Measurements from ENCODE around the gene UBE4B.
"Not testable (repeated sequence)": the region's sequence is repeated elsewhere in the genome, so short reads cannot be mapped to it uniquely, and the experiment has no call there.

The UBE4B gene

GRCh38 chr1:10032590-10033358 lies at the start of gene UBE4B:
TSS of gene UBE4B (plus strand) at chr1:10032958. CDS start at chr1:10033671, 713 bp downstream.
- no peaks in the 10 kb centered on the region for H3K9me3 ChIP-seq (ENCODE audit: control insufficient read depth, low read length)
- H3K4me3 ChIP-seq (ENCODE audit: low read length): peak within 1 kb of the TSS; percentile 97
- H3K36me3 ChIP-seq (ENCODE audit: control insufficient read depth, insufficient read depth, low read length, severe bottlenecking): no peaks in the 10 kb centered on the region
- peaks cover 13% of the 10 kb centered on the region for H3K4me1 ChIP-seq (ENCODE audit: control insufficient read depth, insufficient read depth, low read length)
- H3K27me3 ChIP-seq (replicated peaks; ENCODE audit: control insufficient read depth, insufficient read depth, low read length): no peaks in the 10 kb centered on the region
- peak within 1 kb of the TSS; percentile 98 for H3K9ac ChIP-seq (ENCODE audit: low read length)
- DNase-seq (ENCODE audit: low read depth): peak; percentile 99

- H3K9me3 ChIP-seq (ENCODE audit: control insufficient read depth, low read length): no peaks in the 10 kb centered on the region
Observed at GRCh38 chr1:9984253-9984652, 48.5 kb upstream of the UBE4B start.

GRCh38 chr1:9985001-9985400 lies 47.8 kb upstream of the UBE4B start:
- no peaks in the 10 kb centered on the region for H3K4me1 ChIP-seq (ENCODE audit: control insufficient read depth, insufficient read depth, low read length)
- no peaks in the 10 kb centered on the region for H3K27me3 ChIP-seq (replicated peaks; ENCODE audit: control insufficient read depth, insufficient read depth, low read length)
- peak; percentile 47 for DNase-seq (ENCODE audit: low read depth)
- H3K4me3 ChIP-seq (ENCODE audit: low read length): no peak overlapping the region
- H3K9me3 ChIP-seq (ENCODE audit: control insufficient read depth, low read length): no peaks in the 10 kb centered on the region
- H3K36me3 ChIP-seq (ENCODE audit: control insufficient read depth, insufficient read depth, low read length, severe bottlenecking): peaks cover 28% of the 10 kb centered on the region
- H3K9ac ChIP-seq (ENCODE audit: low read length): no peak overlapping the region

More at GRCh38 chr1:9984253-9984652, 48.5 kb upstream of the UBE4B start:
- no peak overlapping the region for H3K9ac ChIP-seq (ENCODE audit: low read length)
- peaks cover 28% of the 10 kb centered on the region for H3K36me3 ChIP-seq (ENCODE audit: control insufficient read depth, insufficient read depth, low read length, severe bottlenecking)
- H3K27me3 ChIP-seq (replicated peaks; ENCODE audit: control insufficient read depth, insufficient read depth, low read length): no peaks in the 10 kb centered on the region
- DNase-seq (ENCODE audit: low read depth): no peak
- H3K4me1 ChIP-seq (ENCODE audit: control insufficient read depth, insufficient read depth, low read length): no peaks in the 10 kb centered on the region
- no peak overlapping the region for H3K4me3 ChIP-seq (ENCODE audit: low read length)

DNA sequence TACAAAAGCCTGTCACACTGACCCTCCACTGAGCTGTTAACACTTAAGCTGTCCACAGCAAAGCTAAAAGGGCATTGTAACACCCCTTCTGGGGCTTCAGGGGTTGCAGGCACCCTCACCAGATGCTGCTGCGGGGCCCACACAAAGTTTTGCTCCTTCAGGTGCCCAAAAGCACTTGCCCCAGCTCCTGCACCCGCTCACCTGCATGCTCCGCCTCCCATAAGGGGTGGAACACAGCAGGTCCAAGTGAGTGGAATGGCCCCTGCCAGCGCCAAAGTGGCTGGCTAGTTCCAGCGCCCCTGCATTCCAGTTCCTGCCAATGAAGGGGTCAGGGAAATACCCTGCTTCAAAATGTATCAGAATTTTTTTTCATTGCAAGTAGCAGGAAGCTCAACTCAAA lies 43.0 kb upstream of the UBE4B start:
- H3K9me3 ChIP-seq (ENCODE audit: control insufficient read depth, low read length): no peaks in the 10 kb centered on the region
- no peak overlapping the region for H3K4me3 ChIP-seq (ENCODE audit: low read length)
- H3K9ac ChIP-seq (ENCODE audit: low read length): no peak overlapping the region
- H3K4me1 ChIP-seq (ENCODE audit: control insufficient read depth, insufficient read depth, low read length): peaks cover 14% of the 10 kb centered on the region
- no peak for DNase-seq (ENCODE audit: low read depth)
- no peaks in the 10 kb centered on the region for H3K36me3 ChIP-seq (ENCODE audit: control insufficient read depth, insufficient read depth, low read length, severe bottlenecking)
- no peaks in the 10 kb centered on the region for H3K27me3 ChIP-seq (replicated peaks; ENCODE audit: control insufficient read depth, insufficient read depth, low read length)

DNA sequence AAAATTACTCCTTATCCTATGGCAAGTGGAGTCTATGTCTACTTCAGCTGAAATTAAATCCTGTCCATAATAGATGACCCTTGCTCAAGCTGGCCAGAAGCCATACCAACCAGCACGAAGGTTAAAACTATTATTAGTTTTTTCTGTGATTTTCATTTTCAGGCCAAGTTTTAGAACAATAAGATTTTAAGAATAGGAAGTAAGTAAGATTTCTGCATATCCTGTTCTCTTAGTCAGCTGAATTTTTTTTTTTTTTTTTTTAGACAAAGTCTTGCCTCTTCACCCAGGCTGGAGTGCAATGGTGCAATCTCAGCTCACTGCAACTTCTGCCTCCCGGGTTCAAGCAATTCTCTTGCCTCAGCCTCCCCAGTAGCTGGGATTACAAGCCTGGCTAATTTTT lies 41.8 kb upstream of the UBE4B start:
- H3K4me1 ChIP-seq (ENCODE audit: control insufficient read depth, insufficient read depth, low read length): peaks cover 14% of the 10 kb centered on the region
- DNase-seq (ENCODE audit: low read depth): no peak
- H3K9me3 ChIP-seq (ENCODE audit: control insufficient read depth, low read length): no peaks in the 10 kb centered on the region
- H3K9ac ChIP-seq (ENCODE audit: low read length): no peak overlapping the region
- no peak overlapping the region for H3K4me3 ChIP-seq (ENCODE audit: low read length)
- H3K36me3 ChIP-seq (ENCODE audit: control insufficient read depth, insufficient read depth, low read length, severe bottlenecking): no peaks in the 10 kb centered on the region
- no peaks in the 10 kb centered on the region for H3K27me3 ChIP-seq (replicated peaks; ENCODE audit: control insufficient read depth, insufficient read depth, low read length)

GRCh38 chr1:9992910-9993309 lies 39.8 kb upstream of the UBE4B start:
- Histone ChIP-seq H3K9me3 (ENCODE audit: control insufficient read depth, low read length) (no peaks in the 10 kb centered on the region), H3K36me3 (ENCODE audit: control insufficient read depth, insufficient read depth, low read length, severe bottlenecking) (no peaks in the 10 kb centered on the region), H3K27me3 (replicated peaks; ENCODE audit: control insufficient read depth, insufficient read depth, low read length) (peaks cover 9% of the 10 kb centered on the region), H3K4me1 (ENCODE audit: control insufficient read depth, insufficient read depth, low read length) (peaks cover 14% of the 10 kb centered on the region), H3K4me3 (ENCODE audit: low read length) (no peak overlapping the region), H3K9ac (ENCODE audit: low read length) (no peak overlapping the region)
- DNase-seq (ENCODE audit: low read depth): no peak

DNA sequence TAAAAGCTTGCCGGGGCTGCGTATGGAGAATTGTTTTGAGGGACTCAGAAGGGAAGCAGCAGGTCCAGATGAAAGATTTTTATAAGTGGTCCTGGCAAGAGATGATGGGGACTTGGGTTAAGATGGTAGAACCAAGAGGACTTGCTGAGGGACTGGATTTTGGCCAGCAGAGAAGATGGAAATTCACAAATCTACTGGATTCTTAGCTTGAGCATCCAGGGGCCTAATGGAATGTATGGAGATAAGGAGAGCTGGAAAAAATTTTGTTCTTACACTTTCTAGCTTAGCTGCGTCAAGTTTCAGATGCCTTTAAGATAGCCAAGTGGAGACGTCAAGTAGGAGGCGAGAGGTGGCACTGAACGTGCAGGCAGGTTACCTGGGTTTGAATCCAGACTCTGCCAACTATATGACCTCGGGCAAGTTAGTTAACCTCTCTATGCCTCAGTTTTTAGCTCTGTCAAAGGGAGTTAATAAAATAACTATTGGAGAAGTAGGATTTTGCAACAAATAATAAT lies 39.1 kb upstream of the UBE4B start:
- H3K9me3 ChIP-seq (ENCODE audit: control insufficient read depth, low read length): peaks cover 1% of the 10 kb centered on the region
- H3K4me1 ChIP-seq (ENCODE audit: control insufficient read depth, insufficient read depth, low read length): peaks cover 14% of the 10 kb centered on the region
- no peak overlapping the region for H3K4me3 ChIP-seq (ENCODE audit: low read length)
- H3K27me3 ChIP-seq (replicated peaks; ENCODE audit: control insufficient read depth, insufficient read depth, low read length): peaks cover 13% of the 10 kb centered on the region
- H3K36me3 ChIP-seq (ENCODE audit: control insufficient read depth, insufficient read depth, low read length, severe bottlenecking): no peaks in the 10 kb centered on the region
- no peak for DNase-seq (ENCODE audit: low read depth)
- H3K9ac ChIP-seq (ENCODE audit: low read length): no peak overlapping the region

- Histone ChIP-seq H3K4me1 (ENCODE audit: control insufficient read depth, insufficient read depth, low read length) (no peaks in the 10 kb centered on the region), H3K9me3 (ENCODE audit: control insufficient read depth, low read length) (peaks cover 5% of the 10 kb centered on the region), H3K36me3 (ENCODE audit: control insufficient read depth, insufficient read depth, low read length, severe bottlenecking) (no peaks in the 10 kb centered on the region), H3K4me3 (ENCODE audit: low read length) (peak within 1 kb of the TSS; percentile 59), H3K9ac (ENCODE audit: low read length) (no peak within 1 kb of the TSS), H3K27me3 (replicated peaks; ENCODE audit: control insufficient read depth, insufficient read depth, low read length) (peaks cover 17% of the 10 kb centered on the region)
- peak; percentile 22 for DNase-seq (ENCODE audit: low read depth)
Observed at GRCh38 chr1:9996624-9997582, 35.9 kb upstream of the UBE4B start, which contains the start of gene RBP7. TSS of gene RBP7 (plus strand) at chr1:9997228. CDS start at chr1:9997259, 31 bp downstream.

DNA sequence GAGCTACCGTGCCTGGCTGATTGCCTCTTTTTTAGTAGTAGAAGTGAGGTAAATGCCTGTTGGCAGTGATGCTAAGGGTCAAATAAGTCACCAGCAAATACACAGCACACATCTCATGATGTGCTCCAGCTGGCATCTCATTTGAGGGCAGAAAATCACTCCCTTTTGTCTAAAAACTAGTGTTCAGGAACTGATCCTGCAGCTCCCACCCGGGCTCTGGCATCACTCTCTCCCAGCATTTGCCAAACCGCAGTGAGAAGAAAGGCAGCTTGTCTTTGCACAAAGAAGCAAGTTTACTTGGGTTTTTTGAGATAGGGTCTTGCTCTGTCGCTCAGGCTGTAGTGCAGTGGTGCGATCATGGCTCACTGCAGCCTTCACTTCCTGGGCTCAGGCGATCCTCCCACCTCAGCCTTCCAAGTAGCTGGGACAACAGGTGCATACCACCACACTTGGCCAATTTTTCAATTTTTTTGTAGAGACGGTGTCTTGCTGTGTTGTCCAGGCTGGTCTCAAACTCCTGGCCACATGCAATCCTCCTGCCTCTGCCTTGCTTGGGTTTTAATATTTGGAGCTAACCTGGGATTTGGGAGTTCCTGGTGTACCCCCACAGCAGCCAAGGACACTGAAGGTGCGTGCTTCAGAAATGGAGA lies 31.6 kb upstream of the UBE4B start:
- Histone ChIP-seq H3K4me1 (ENCODE audit: control insufficient read depth, insufficient read depth, low read length) (no peaks in the 10 kb centered on the region), H3K36me3 (ENCODE audit: control insufficient read depth, insufficient read depth, low read length, severe bottlenecking) (no peaks in the 10 kb centered on the region), H3K4me3 (ENCODE audit: low read length) (no peak overlapping the region), H3K9me3 (ENCODE audit: control insufficient read depth, low read length) (peaks cover 5% of the 10 kb centered on the region), H3K27me3 (replicated peaks; ENCODE audit: control insufficient read depth, insufficient read depth, low read length) (peaks cover 20% of the 10 kb centered on the region), H3K9ac (ENCODE audit: low read length) (no peak overlapping the region)
- DNase-seq (ENCODE audit: low read depth): no peak

DNA sequence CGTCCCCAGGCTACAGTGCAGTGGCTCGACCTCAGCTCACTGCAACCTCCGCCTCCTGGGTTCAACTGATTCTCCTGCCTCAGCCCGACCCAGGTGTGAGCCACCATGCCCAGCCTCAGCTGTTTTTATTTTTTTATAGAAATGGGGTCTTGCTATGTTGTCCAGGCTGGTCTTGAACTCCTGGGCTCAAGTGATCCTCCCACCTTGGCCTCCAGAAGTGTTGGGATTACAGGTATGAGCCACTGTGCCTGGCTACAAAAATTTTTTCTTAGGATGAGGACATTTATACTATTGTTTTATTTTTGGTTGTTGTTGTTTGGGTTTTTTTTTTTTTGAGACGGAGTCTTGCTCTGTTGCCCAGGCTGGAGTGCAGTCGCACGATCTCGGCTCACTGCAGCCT lies 27.5 kb upstream of the UBE4B start:
- not testable (repeated sequence) for H3K4me3 ChIP-seq (ENCODE audit: low read length); H3K36me3 ChIP-seq (ENCODE audit: control insufficient read depth, insufficient read depth, low read length, severe bottlenecking); H3K27me3 ChIP-seq (replicated peaks; ENCODE audit: control insufficient read depth, insufficient read depth, low read length); H3K4me1 ChIP-seq (ENCODE audit: control insufficient read depth, insufficient read depth, low read length); H3K9ac ChIP-seq (ENCODE audit: low read length); H3K9me3 ChIP-seq (ENCODE audit: control insufficient read depth, low read length); DNase-seq (ENCODE audit: low read depth)

- Histone ChIP-seq H3K36me3 (ENCODE audit: control insufficient read depth, insufficient read depth, low read length, severe bottlenecking) (no peaks in the 10 kb centered on the region), H3K9me3 (ENCODE audit: control insufficient read depth, low read length) (no peaks in the 10 kb centered on the region), H3K9ac (ENCODE audit: low read length) (no peak overlapping the region), H3K27me3 (replicated peaks; ENCODE audit: control insufficient read depth, insufficient read depth, low read length) (peaks cover 3% of the 10 kb centered on the region), H3K4me1 (ENCODE audit: control insufficient read depth, insufficient read depth, low read length) (no peaks in the 10 kb centered on the region), H3K4me3 (ENCODE audit: low read length) (no peak overlapping the region)
- no peak for DNase-seq (ENCODE audit: low read depth)
Observed at GRCh38 chr1:10007169-10007568, 25.6 kb upstream of the UBE4B start.
